ENCODE results near the gene MBLAC1.

DNA sequence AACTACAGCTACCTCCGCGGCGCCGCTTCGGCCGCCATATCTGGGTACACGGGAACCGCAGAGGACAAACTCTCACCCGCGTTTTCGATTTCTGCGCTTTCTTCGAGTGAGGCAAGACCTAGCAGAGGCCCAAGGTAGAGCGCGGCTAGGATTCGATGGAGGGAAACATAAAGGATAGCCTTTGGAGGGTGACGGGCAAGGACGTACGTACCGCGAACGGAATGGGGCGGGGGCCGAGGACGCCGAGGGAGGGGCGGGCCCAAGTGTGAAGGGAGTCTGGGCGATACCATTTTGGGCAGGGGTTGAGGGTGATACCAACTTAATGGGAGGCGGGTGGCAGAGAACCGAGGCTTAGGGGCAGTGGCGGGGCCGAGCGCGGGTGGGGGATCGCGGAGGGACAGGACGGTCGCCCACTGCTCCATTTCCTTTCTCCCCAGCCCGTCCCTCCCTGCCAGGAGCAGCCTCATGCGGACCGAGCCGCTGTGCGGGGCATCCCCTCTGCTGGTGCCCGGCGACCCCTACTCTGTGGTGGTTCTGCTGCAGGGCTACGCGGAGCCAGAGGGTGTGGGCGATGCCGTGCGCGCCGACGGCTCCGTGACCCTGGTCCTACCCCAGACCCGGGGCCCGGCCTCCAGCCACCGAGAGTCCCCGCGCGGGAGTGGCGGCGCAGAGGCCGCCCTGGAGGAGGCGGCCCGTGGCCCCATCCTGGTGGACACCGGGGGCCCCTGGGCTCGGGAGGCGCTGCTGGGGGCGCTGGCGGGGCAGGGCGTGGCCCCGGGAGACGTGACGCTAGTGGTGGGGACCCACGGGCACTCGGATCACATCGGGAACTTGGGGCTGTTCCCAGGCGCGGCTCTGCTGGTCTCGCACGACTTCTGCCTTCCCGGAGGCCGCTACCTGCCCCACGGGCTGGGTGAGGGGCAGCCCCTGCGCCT, at the start of gene MBLAC1:
- TF ChIP-seq GATA2 (IDR thresholded peaks at IDR 0.05; ENCODE audit: low read depth, low read length) = no peak
- no peak for TF ChIP-seq GATA3 (IDR thresholded peaks at IDR 0.05; ENCODE audit: low read depth, low read length)

Data from SH-SY5Y (cell line).